ENCODE results near the gene ANO3.

GRCh38 chr11:26330262-26330661, 1.7 kb upstream of the ANO3 start:
- TF ChIP-seq CTCF (IDR thresholded peaks at IDR 0.05; ENCODE audit: low read depth, low read length) (no peak), POLR2A (IDR thresholded peaks at IDR 0.05; ENCODE audit: extremely low read depth, insufficient read length) (no peak), MAX (IDR thresholded peaks at IDR 0.05; ENCODE audit: low read depth, low read length) (no peak), MYC (IDR thresholded peaks at IDR 0.05; ENCODE audit: low read depth, low read length) (no peak)

Measured in NB4 (cell line).